Body of pancreas (tissue), 4 donors: Measurements from ENCODE around the gene LMX1B. TPM values are rescaled to one million over a fixed set of nuclear protein-coding genes. Genes with fewer than 3 reads are reported as not detected.

Experiments
- ATAC-seq: fragments of 150-250 bp; one replicate; pipeline ENCODE4 v1.9.1; 2016
- DNase-seq, 4 donors: peaks; one replicate each; pipeline ENCODE4 v3.0.0-alpha.2; 2019
- H3K27ac ChIP-seq, 4 donors: fragments of 200-600 bp; sonication (generic); 1 replicate in 3 of 4; 2 replicates in 1 of 4; pipeline versions ENCODE4 v1.5.1 to v1.6.1; 2016 to 2019; ENCODE audit warnings: mild to moderate bottlenecking in 1 of 4, mixed read lengths in 1 of 4, moderate library complexity in 1 of 4
- H3K27me3 ChIP-seq, 2 donors: fragments of 200-600 bp; sonication (generic); one replicate each; pipeline ENCODE4 v1.6.0; 2016; ENCODE audit warnings: mild to moderate bottlenecking in 1 of 2
- H3K36me3 ChIP-seq, 2 donors: fragments of 200-600 bp; sonication (generic); replicated peaks in 1 of 2; 2 replicates each; pipeline ENCODE4 v1.5.1; 2016; ENCODE audit warnings: low read depth in 2 of 2; ENCODE audit not compliant: insufficient read depth in 1 of 2
- H3K4me1 ChIP-seq: fragments of 200-600 bp; sonication (generic); one replicate; pipeline ENCODE4 v1.6.0; 2016
- H3K4me3 ChIP-seq, 2 donors: fragments of 200-600 bp; sonication (generic); 1 replicate in 1 of 2; 2 replicates in 1 of 2; pipeline ENCODE4 v1.5.1; 2016 to 2019
- H3K9me3 ChIP-seq, 3 donors: fragments of 200-600 bp; sonication (generic); 1 replicate in 2 of 3; 2 replicates in 1 of 3; pipeline ENCODE4 v1.5.1; 2016
- POLR2A ChIP-seq, 3 donors: fragments of 450-650 bp; IDR thresholded peaks; one replicate each; pipeline ENCODE4 v1.6.1; 2016; ENCODE audit warnings: antibody characterized with exemption in 3 of 3, mild to moderate bottlenecking in 2 of 3
- whole genome bisulfite sequencing, 2 donors: methylation state at CpG; one replicate each; pipeline ENCODE4 v1.1.5; 2017; 5-methylcytosine and 5-hydroxymethylcytosine counted together
- intact Hi-C: fragments of 100-400 bp; cut with DNase I; formaldehyde crosslinking; loops from one replicate; pipeline ENCODE4 v1.15.1; 2023
- total RNA-seq, 2 donors: library from RNA; depleted of rRNA; stranded (reverse); fragments of >200 nt; gene quantifications; one replicate each; pipeline ENCODE4 v1.1.0, GENCODE V29; 2016
- TF ChIP-seq, protein P1 (sequence below), 7 experiments: fragments of 450-650 bp in 4 of 7; fragments of 200-600 bp in 3 of 7; sonication (generic) in 3 of 7; IDR thresholded peaks; one replicate each; pipeline ENCODE4 v1.5.1; 2016 to 2019; ENCODE audit warnings: antibody characterized with exemption in 7 of 7

Gene LMX1B
- total RNA-seq, 2 donors from 2014 or later: 0.26 TPM; not detected in 1

DNA sequence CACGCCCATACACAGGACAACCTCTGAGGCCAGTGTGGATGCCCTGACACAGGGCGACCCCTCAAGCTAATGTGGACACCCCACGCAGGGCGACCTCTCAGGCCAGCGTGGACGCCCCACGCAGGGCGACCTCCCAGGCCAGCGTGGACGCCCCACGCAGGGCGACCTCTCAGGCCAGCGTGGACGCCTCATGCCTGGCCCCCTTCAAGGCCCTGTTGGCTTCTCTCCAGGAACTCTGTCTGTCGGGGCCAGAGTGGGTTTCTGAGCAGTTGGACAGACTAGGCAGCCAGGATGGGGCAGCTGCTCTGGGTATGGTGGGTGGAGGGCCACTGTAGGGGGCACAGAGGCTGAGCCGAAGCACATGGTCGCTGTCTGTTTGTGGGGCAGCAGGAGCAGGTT is 47.4 kb downstream of the LMX1B start:
- H3K36me3 ChIP-seq: no peaks in the 10 kb centered on the region
- H3K27ac ChIP-seq: peak overlapping the region in 1 of 4 donors; percentile 56
- H3K4me1 ChIP-seq: peaks cover 26% of the 10 kb centered on the region
- DNase-seq (no peak), ATAC-seq (no peak)
- 88% methylated on average over 17 of the region's 17 CpGs for WGBS, 2 donors
- no peaks in the 10 kb centered on the region for H3K9me3 ChIP-seq
- no peak overlapping the region for H3K4me3 ChIP-seq
- intact Hi-C loops: no loop called here
- no peaks in the 10 kb centered on the region for H3K27me3 ChIP-seq
- no peak for TF ChIP-seq POLR2A (IDR thresholded peaks at IDR 0.05)
- TF ChIP-seq, protein P1, sequence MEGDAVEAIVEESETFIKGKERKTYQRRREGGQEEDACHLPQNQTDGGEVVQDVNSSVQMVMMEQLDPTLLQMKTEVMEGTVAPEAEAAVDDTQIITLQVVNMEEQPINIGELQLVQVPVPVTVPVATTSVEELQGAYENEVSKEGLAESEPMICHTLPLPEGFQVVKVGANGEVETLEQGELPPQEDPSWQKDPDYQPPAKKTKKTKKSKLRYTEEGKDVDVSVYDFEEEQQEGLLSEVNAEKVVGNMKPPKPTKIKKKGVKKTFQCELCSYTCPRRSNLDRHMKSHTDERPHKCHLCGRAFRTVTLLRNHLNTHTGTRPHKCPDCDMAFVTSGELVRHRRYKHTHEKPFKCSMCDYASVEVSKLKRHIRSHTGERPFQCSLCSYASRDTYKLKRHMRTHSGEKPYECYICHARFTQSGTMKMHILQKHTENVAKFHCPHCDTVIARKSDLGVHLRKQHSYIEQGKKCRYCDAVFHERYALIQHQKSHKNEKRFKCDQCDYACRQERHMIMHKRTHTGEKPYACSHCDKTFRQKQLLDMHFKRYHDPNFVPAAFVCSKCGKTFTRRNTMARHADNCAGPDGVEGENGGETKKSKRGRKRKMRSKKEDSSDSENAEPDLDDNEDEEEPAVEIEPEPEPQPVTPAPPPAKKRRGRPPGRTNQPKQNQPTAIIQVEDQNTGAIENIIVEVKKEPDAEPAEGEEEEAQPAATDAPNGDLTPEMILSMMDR (IDR thresholded peaks at IDR 0.05): no peak

DNA sequence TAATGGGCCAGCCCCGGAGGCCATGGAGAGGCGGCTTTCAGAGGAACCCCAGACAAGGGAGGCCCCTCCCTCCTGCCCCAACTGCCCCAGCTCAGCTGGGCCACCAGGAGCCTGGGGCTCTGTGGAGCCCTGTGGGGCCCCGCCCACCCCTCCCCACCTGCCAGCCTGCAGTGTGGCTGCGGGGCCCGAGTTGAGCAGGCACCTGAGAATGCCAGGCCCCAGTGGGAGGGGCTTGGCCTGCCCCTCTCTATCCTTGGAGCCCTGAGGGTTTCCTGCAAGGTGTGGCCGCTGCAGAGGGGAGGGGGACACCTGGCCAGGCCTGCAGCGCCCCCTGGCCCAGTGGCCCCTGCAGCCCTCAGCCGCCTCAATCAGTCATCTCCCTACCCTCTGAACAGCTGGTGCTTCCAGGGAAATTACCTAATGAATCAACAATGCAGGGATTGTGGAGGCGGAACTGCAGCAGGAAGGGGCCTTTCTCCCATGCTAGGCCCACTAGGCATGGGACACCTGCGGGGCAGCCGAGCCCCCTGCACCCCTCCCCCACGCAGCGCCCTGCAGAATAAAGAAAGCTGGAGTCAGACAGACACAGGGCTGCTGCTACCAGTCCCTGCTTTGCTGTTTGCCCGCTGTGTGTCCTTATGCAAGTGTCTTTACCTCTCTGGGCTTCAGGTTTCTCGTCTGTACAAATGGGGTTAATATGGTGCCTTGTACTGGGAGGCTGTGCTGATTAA is 48.0 kb downstream of the LMX1B start:
- TF ChIP-seq POLR2A (IDR thresholded peaks at IDR 0.05): no peak
- TF ChIP-seq, protein P1 (IDR thresholded peaks at IDR 0.05): peak in 3 of 7 experiments; percentile 14 to 32 (median 21)
- DNase-seq (peak; percentile 22 to 56 (median 30)), ATAC-seq (peak; percentile 69)
- Histone ChIP-seq H3K36me3 (no peaks in the 10 kb centered on the region), H3K4me3 (no peak overlapping the region), H3K27me3 (no peaks in the 10 kb centered on the region), H3K27ac (peak overlapping the region in 3 of 4 donors; percentile 56 to 71 (median 65)), H3K9me3 (no peaks in the 10 kb centered on the region), H3K4me1 (peaks cover 26% of the 10 kb centered on the region)
- 36 to 59% methylated on average over 7 to 15 of the region's 15 CpGs for WGBS, 2 donors
- intact Hi-C loops: no loop called here

DNA sequence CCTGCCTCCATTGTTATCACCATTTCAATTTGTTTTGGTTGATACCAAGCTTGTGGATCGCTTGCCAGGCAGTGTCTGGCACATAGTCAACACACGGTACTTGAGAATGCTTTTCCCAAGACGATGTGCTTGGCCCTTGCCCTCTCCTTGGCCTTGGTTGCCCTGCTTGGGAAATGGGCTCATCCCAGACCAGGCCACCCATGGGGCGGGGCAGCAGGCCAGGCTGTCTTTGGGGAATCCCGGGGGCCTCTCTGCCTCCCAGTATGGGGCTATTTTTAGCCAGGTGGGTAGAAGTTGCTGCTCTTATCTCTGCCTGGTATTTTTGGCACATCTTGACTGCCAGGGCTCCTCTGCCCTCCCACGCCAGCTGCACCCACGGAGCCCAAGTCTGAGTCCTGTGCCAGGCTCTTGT is 49.9 kb downstream of the LMX1B start:
- H3K36me3 ChIP-seq: no peaks in the 10 kb centered on the region
- no peak overlapping the region for H3K27ac ChIP-seq
- intact Hi-C loops: no loop called here
- DNase-seq (peak; percentile 26 to 60 (median 30)), ATAC-seq (no peak)
- H3K4me3 ChIP-seq: no peak overlapping the region
- H3K9me3 ChIP-seq: no peaks in the 10 kb centered on the region
- 5 to 9% methylated on average over 6 to 7 of the region's 7 CpGs for WGBS, 2 donors
- H3K4me1 ChIP-seq: peaks cover 26% of the 10 kb centered on the region
- no peaks in the 10 kb centered on the region for H3K27me3 ChIP-seq
- TF ChIP-seq, protein P1 (IDR thresholded peaks at IDR 0.05): no peak
- TF ChIP-seq POLR2A (IDR thresholded peaks at IDR 0.05): no peak

GRCh38 chr9:126664900-126665643 is 51.3 kb downstream of the LMX1B start:
- Histone ChIP-seq H3K4me3 (no peak overlapping the region), H3K4me1 (peaks cover 26% of the 10 kb centered on the region), H3K27me3 (no peaks in the 10 kb centered on the region), H3K9me3 (no peaks in the 10 kb centered on the region), H3K36me3 (no peaks in the 10 kb centered on the region), H3K27ac (no peak overlapping the region)
- no peak for ATAC-seq
- DNase-seq: peak in 1 of 4 donors; percentile 20
- TF ChIP-seq, protein P1 (IDR thresholded peaks at IDR 0.05): no peak
- TF ChIP-seq POLR2A (IDR thresholded peaks at IDR 0.05): no peak
- intact Hi-C loops: no loop called here
- WGBS, 2 donors: 34 to 43% methylated on average over 18 to 25 of the region's 25 CpGs
